K562 (cell line): ENCODE data around the gene ZNF548.

Experiments
- ARHGAP35 ChIP-seq: fragments of 450-650 bp; IDR thresholded peaks from 2 replicates; pipeline ENCODE4 v1.6.1; 2018; ENCODE audit not compliant: partially characterized antibody
- CHAMP1 ChIP-seq: fragments of 450-650 bp; IDR thresholded peaks from 2 replicates; pipeline ENCODE4 v1.6.1; 2016; ENCODE audit warnings: mild to moderate bottlenecking
- CTCF ChIP-seq, 3 experiments: IDR thresholded peaks in 2 of 3; conservative IDR thresholded peaks in 1 of 3; 2 replicates each; pipeline ENCODE4 v1.5.1; 2011 to 2012; ENCODE audit warnings: low read length in 3 of 3, mild to moderate bottlenecking in 3 of 3, control low read depth in 2 of 3, improper control_type of control experiment in 1 of 3, inconsistent platforms in 1 of 3, low read depth in 1 of 3, mixed read lengths in 1 of 3, moderate library complexity in 1 of 3; ENCODE audit not compliant: insufficient read depth in 2 of 3
- GTF3C2 ChIP-seq: IDR thresholded peaks from 3 replicates; pipeline ENCODE4 v1.6.1; 2011; ENCODE audit warnings: borderline replicate concordance, mild to moderate bottlenecking, moderate library complexity; ENCODE audit not compliant: insufficient read length; ENCODE audit errors: extremely low read depth
- HCFC1 ChIP-seq: IDR thresholded peaks from 2 replicates; pipeline ENCODE4 v1.6.1; 2012; ENCODE audit warnings: low read depth, low read length, improper control_type of control experiment
- JUND ChIP-seq, 2 experiments: IDR thresholded peaks; 2 replicates in 1 of 2; 3 replicates in 1 of 2; pipeline ENCODE4 v1.6.1; 2011; ENCODE audit warnings: borderline replicate concordance in 2 of 2, low read depth in 2 of 2, low read length in 2 of 2, improper control_type of control experiment in 1 of 2, missing biosample characterization in 1 of 2, missing genetic modification characterization in 1 of 2, missing genetic modification reagents in 1 of 2
- MCM7 ChIP-seq, 2 experiments: fragments of 450-650 bp; IDR thresholded peaks; 2 replicates each; pipeline ENCODE4 v1.6.1; 2016 to 2018
- PHB ChIP-seq: fragments of 250-450 bp; sonication (Bioruptor Pico); IDR thresholded peaks from 2 replicates; pipeline ENCODE4 v1.5.0; 2021
- SP1 ChIP-seq: sonication (generic); formaldehyde crosslinking; IDR thresholded peaks from 2 replicates; pipeline ENCODE4 v1.8.1; 2022; ENCODE audit warnings: mild to moderate bottlenecking, missing genetic modification reagents
- ZNF444 ChIP-seq: fragments of 250-450 bp; sonication (Bioruptor Pico); IDR thresholded peaks from 2 replicates; pipeline ENCODE4 v1.4.0; 2020; ENCODE audit warnings: mild to moderate bottlenecking, moderate library complexity
- ZNF584 ChIP-seq: fragments of 200-800 bp; sonication (Bioruptor generic); IDR thresholded peaks from 2 replicates; pipeline ENCODE4 v1.6.1; 2016; ENCODE audit warnings: low read depth, mild to moderate bottlenecking, missing genetic modification characterization, missing compliant biosample characterization

- TF ChIP-seq PHB: no peak
- no peak for TF ChIP-seq ZNF444 (CRISPR knock-in tag)
- TF ChIP-seq ZNF584: no peak
- TF ChIP-seq ARHGAP35: no peak
- no peak for TF ChIP-seq MCM7 (IDR thresholded peaks at IDR 0.05)
- no peak for TF ChIP-seq SP1 (CRISPR knock-in tag)
- TF ChIP-seq CHAMP1: no peak
- TF ChIP-seq CTCF (IDR thresholded peaks at IDR 0.05 in 2 of 3, conservative IDR thresholded peaks at IDR 0.05 in 1 of 3; ENCODE audit: insufficient read depth in 2 of 3, low read depth in 1 of 3, low read length in 3 of 3): no peak
- no peak for TF ChIP-seq HCFC1
- no peak for TF ChIP-seq GTF3C2
- no peak for TF ChIP-seq JUND (IDR thresholded peaks at IDR 0.05; ENCODE audit: borderline replicate concordance, low read depth, low read length)
- TF ChIP-seq JUND (tag; IDR thresholded peaks at IDR 0.05; ENCODE audit: borderline replicate concordance, low read depth, low read length): no peak
These were observed 13.5 kb upstream of the ZNF548 start for GRCh38 chr19:57376151-57376550.
